ENCODE measurements around the gene LRRTM2.

The LRRTM2 gene

GRCh38 chr5:138833726-138834480 lies 41.2 kb downstream of the LRRTM2 start:
- DNase-seq, result no peak

- no peak for DNase-seq
These were observed 42.1 kb downstream of the LRRTM2 start for GRCh38 chr5:138833080-138833479.

GRCh38 chr5:138832218-138832617 lies 42.9 kb downstream of the LRRTM2 start:
- no peak for DNase-seq

GRCh38 chr5:138831703-138832102 lies 43.4 kb downstream of the LRRTM2 start:
- DNase-seq, result no peak

GRCh38 chr5:138829341-138829740 lies 45.8 kb downstream of the LRRTM2 start:
- DNase-seq, result no peak

- no peak for DNase-seq
These were observed 46.6 kb downstream of the LRRTM2 start for GRCh38 chr5:138828556-138828955.

GRCh38 chr5:138824924-138825863 lies 49.9 kb downstream of the LRRTM2 start:
- DNase-seq, result no peak

- no peak for DNase-seq
These were observed 50.6 kb downstream of the LRRTM2 start for GRCh38 chr5:138824516-138824915.

GRCh38 chr5:138820695-138821094 lies 54.4 kb downstream of the LRRTM2 start:
- DNase-seq, result no peak

- no peak for DNase-seq
These were observed 56.1 kb downstream of the LRRTM2 start for GRCh38 chr5:138819081-138819480.

Data from CD4-positive, alpha-beta T cell treated with Interleukin-21 for 1 hour (primary cell).